H1 (cell line): Measurements from ENCODE around the gene SESN3. TPM values are rescaled to one million over a fixed set of nuclear protein-coding genes. Genes with fewer than 3 reads are reported as not detected.

Experiments used
- CTCF ChIA-PET: fragments of 300-600 bp; sonication (Branson Sonifier 250); formaldehyde crosslinking; loops from one replicate; lab custom pipeline; 2021; ENCODE audit not compliant: partially characterized antibody; lab: Charles Lee
- POLR2A ChIA-PET: fragments of 300-600 bp; sonication (Branson Sonifier 250); formaldehyde crosslinking; loops from one replicate; lab custom pipeline; 2021; ENCODE audit warnings: inconsistent platforms; ENCODE audit not compliant: partially characterized antibody; lab: Charles Lee
- DNase-seq, 2 experiments: peaks; one replicate each; pipeline versions ENCODE4 v3.0.0 to v3.0.0-alpha.2; 2010 to 2022; ENCODE audit warnings: low spot score in 2 of 2, low read depth in 1 of 2, mixed read lengths in 1 of 2
- FAIRE-seq: peaks from 2 replicates; lab custom pipeline; 2011; peaks lifted over from hg19 to GRCh38; lab: Jason Lieb, UNC
- H2AFZ ChIP-seq: 2 replicates; pipeline ENCODE4 v1.8.1; 2012; ENCODE audit warnings: low read length, inconsistent platforms
- H2AK5ac ChIP-seq: 2 replicates; pipeline ENCODE4 v1.6.1; 2013; ENCODE audit warnings: low read depth, low read length
- H2BK120ac ChIP-seq: replicated peaks from 2 replicates; pipeline ENCODE3; 2013; ENCODE audit warnings: low read depth, low read length, inconsistent platforms
- H2BK12ac ChIP-seq: 2 replicates; pipeline ENCODE4 v1.6.1; 2013; ENCODE audit warnings: low read depth, low read length
- H2BK15ac ChIP-seq: 2 replicates; pipeline ENCODE4 v1.6.1; 2013; ENCODE audit warnings: low read length
- H2BK20ac ChIP-seq: 2 replicates; pipeline ENCODE4 v1.6.1; 2013; ENCODE audit warnings: low read length
- H2BK5ac ChIP-seq: 2 replicates; pipeline ENCODE4 v1.6.1; 2013; ENCODE audit warnings: low read depth, low read length
- H3K14ac ChIP-seq: 2 replicates; pipeline ENCODE4 v1.6.1; 2013; ENCODE audit warnings: inconsistent platforms; ENCODE audit not compliant: insufficient read length
- H3K18ac ChIP-seq: 2 replicates; pipeline ENCODE4 v1.6.1; 2013; ENCODE audit warnings: low read length; ENCODE audit errors: extremely low read depth
- H3K23ac ChIP-seq: 2 replicates; pipeline ENCODE4 v1.6.1; 2013; ENCODE audit warnings: inconsistent platforms; ENCODE audit not compliant: insufficient read length
- H3K23me2 ChIP-seq: 2 replicates; pipeline ENCODE4 v1.6.1; 2013; ENCODE audit warnings: low read depth, low read length
- H3K27ac ChIP-seq: 2 replicates; pipeline ENCODE4 v1.6.1; 2011; ENCODE audit warnings: low read depth, low read length, inconsistent platforms
- H3K27me3 ChIP-seq, 4 experiments: replicated peaks in 1 of 4; 1 replicate in 1 of 4; 2 replicates in 3 of 4; pipeline versions ENCODE4 v1.6.1 to v1.8.1; 2011 to 2013; ENCODE audit warnings: low read length in 3 of 4, mild to moderate bottlenecking in 3 of 4, inconsistent platforms in 2 of 4, mixed read lengths in 2 of 4, moderate library complexity in 1 of 4; ENCODE audit not compliant: control insufficient read depth in 3 of 4, insufficient read depth in 3 of 4; ENCODE audit errors: extremely low read depth in 1 of 4
- H3K36me3 ChIP-seq, 4 experiments: 2 replicates each; pipeline versions ENCODE4 v1.6.1 to v1.8.1; 2011 to 2013; ENCODE audit warnings: mild to moderate bottlenecking in 4 of 4, low read length in 3 of 4, moderate library complexity in 2 of 4, control low read depth in 1 of 4, inconsistent platforms in 1 of 4; ENCODE audit not compliant: insufficient read depth in 4 of 4, control insufficient read depth in 2 of 4
- H3K4ac ChIP-seq: replicated peaks from 2 replicates; pipeline ENCODE3; 2013; ENCODE audit warnings: low read length, low read depth, mixed read lengths, inconsistent platforms; ENCODE audit not compliant: insufficient read length
- H3K4me1 ChIP-seq, 4 experiments: replicated peaks in 1 of 4; 1 replicate in 1 of 4; 2 replicates in 3 of 4; pipeline versions ENCODE4 v1.6.1 to v1.8.1; 2011 to 2013; ENCODE audit warnings: low read length in 3 of 4, inconsistent platforms in 2 of 4, mixed read lengths in 1 of 4; ENCODE audit not compliant: insufficient read depth in 4 of 4, control insufficient read depth in 3 of 4
- H3K4me2 ChIP-seq, 2 experiments: 2 replicates each; pipeline versions ENCODE4 v1.6.1 to v1.8.1; 2011 to 2013; ENCODE audit warnings: low read depth in 2 of 2, low read length in 2 of 2, control low read depth in 1 of 2, inconsistent platforms in 1 of 2, mild to moderate bottlenecking in 1 of 2; ENCODE audit not compliant: insufficient read depth in 1 of 2
- H3K4me3 ChIP-seq, 4 experiments: fragments of 200-600, 300-600 bp in 1 of 4; sonication (generic), shearing (Covaris generic), sonication (Bioruptor Twin) in 1 of 4; 2 replicates each; pipeline versions ENCODE4 v1.5.1 to v1.8.1; 2011 to 2016; ENCODE audit warnings: low read length in 4 of 4, low read depth in 3 of 4, control low read depth in 2 of 4, inconsistent platforms in 2 of 4, mild to moderate bottlenecking in 2 of 4, mixed read lengths in 1 of 4, moderate library complexity in 1 of 4; ENCODE audit not compliant: insufficient read depth in 2 of 4; ENCODE audit errors: extremely low read depth in 1 of 4
- H3K56ac ChIP-seq: replicated peaks from 2 replicates; pipeline ENCODE3; 2013; ENCODE audit warnings: low read depth, mild to moderate bottlenecking, mixed read lengths, low read length, inconsistent platforms; ENCODE audit not compliant: insufficient read length
- H3K79me1 ChIP-seq: 2 replicates; pipeline ENCODE4 v1.6.1; 2013; ENCODE audit warnings: low read depth, low read length, control low read depth
- H3K79me2 ChIP-seq, 2 experiments: 2 replicates each; pipeline versions ENCODE4 v1.6.1 to v1.8.1; 2012 to 2013; ENCODE audit warnings: low read length in 2 of 2, mild to moderate bottlenecking in 2 of 2, inconsistent platforms in 1 of 2; ENCODE audit not compliant: insufficient read depth in 2 of 2, control insufficient read depth in 1 of 2
- H3K9ac ChIP-seq, 4 experiments: replicated peaks in 1 of 4; 1 replicate in 1 of 4; 2 replicates in 3 of 4; pipeline versions ENCODE4 v1.6.1 to v1.8.1; 2011 to 2013; ENCODE audit warnings: low read depth in 3 of 4, low read length in 3 of 4, control low read depth in 2 of 4, mild to moderate bottlenecking in 2 of 4, moderate library complexity in 2 of 4, inconsistent platforms in 1 of 4; ENCODE audit errors: extremely low read depth in 1 of 4
- H3K9me3 ChIP-seq, 2 experiments: 2 replicates each; pipeline versions ENCODE4 v1.6.1 to v1.8.1; 2012 to 2013; ENCODE audit warnings: mild to moderate bottlenecking in 2 of 2, moderate library complexity in 2 of 2, control low read depth in 1 of 2, inconsistent platforms in 1 of 2, low read depth in 1 of 2, low read length in 1 of 2, mixed read lengths in 1 of 2; ENCODE audit not compliant: insufficient read depth in 2 of 2
- H4K20me1 ChIP-seq, 2 experiments: replicated peaks in 1 of 2; 2 replicates each; pipeline versions ENCODE3 to v1.8.1; 2011 to 2013; ENCODE audit warnings: inconsistent platforms in 2 of 2, low read length in 2 of 2, mild to moderate bottlenecking in 1 of 2; ENCODE audit not compliant: insufficient read depth in 2 of 2, control insufficient read depth in 1 of 2
- H4K5ac ChIP-seq: 2 replicates; pipeline ENCODE4 v1.6.1; 2013; ENCODE audit warnings: low read length, low read depth, mixed read lengths, inconsistent platforms; ENCODE audit not compliant: insufficient read length
- H4K8ac ChIP-seq: 2 replicates; pipeline ENCODE4 v1.8.0; 2013; ENCODE audit warnings: mild to moderate bottlenecking, moderate library complexity, low read length, inconsistent platforms; ENCODE audit not compliant: insufficient read depth; ENCODE audit errors: extremely low read depth
- H4K91ac ChIP-seq: replicated peaks from 2 replicates; pipeline ENCODE3; 2013; ENCODE audit warnings: low read length, mixed read lengths, inconsistent platforms; ENCODE audit not compliant: insufficient read length
- KDM4A ChIP-seq: IDR thresholded peaks from one replicate; pipeline ENCODE4 v1.7.1; 2012; ENCODE audit warnings: low read depth, mild to moderate bottlenecking, moderate library complexity, low read length, inconsistent platforms; ENCODE audit not compliant: severe bottlenecking
- NRF1 ChIP-seq: IDR thresholded peaks from 2 replicates; pipeline ENCODE4 v1.6.1; 2011; ENCODE audit warnings: mild to moderate bottlenecking, low read depth, low read length, improper control_type of control experiment
- RNF2 ChIP-seq: fragments of 200-900, 300-1000 bp; sonication (generic); IDR thresholded peaks from 2 replicates; pipeline ENCODE4 v1.7.1; 2016; ENCODE audit warnings: borderline replicate concordance, low read depth, mild to moderate bottlenecking, antibody characterized with exemption, low read length; ENCODE audit not compliant: poor library complexity, severe bottlenecking; ENCODE audit errors: missing control alignments
- SUZ12 ChIP-seq: fragments of 200-600 bp; sonication (generic); IDR thresholded peaks from 2 replicates; pipeline ENCODE4 v1.6.1; 2012; ENCODE audit warnings: mild to moderate bottlenecking, inconsistent platforms, low read length, moderate library complexity, mixed read lengths
- TEAD4 ChIP-seq: IDR thresholded peaks from 2 replicates; pipeline ENCODE4 v1.6.1; 2012; ENCODE audit warnings: low read depth, low read length, inconsistent platforms, mixed read lengths
- WGBS, 2 experiments: shearing (Covaris generic) in 1 of 2; methylation state at CpG; one replicate each; pipeline versions ENCODE4 v1.1.6 to v1.1.7; 2013 to 2015; ENCODE audit warnings: low lambda C conversion rate in 2 of 2, mixed read lengths in 2 of 2, inconsistent platforms in 1 of 2, low coverage in 1 of 2, missing lambda C conversion rate in 1 of 2; ENCODE audit not compliant: insufficient replicate concordance in 2 of 2, insufficient coverage in 1 of 2, insufficient read length in 1 of 2; ENCODE audit errors: extremely low coverage in 1 of 2, missing lambda C conversion rate in 1 of 2; 5-methylcytosine and 5-hydroxymethylcytosine counted together
- polyA plus RNA-seq, 7 experiments: library from polyadenylated mRNA; depleted of rRNA in 3 of 7; stranded (reverse) in 5 of 7; unstranded in 2 of 7; fragments of >200 nt in 5 of 7; fragments of 200-250 nt in 2 of 7; gene quantifications; 1 replicate in 5 of 7; 2 replicates in 1 of 7; 4 replicates in 1 of 7; pipeline versions ENCODE4 v1.2.1 to v1.2.3, GENCODE V29; 2011 to 2013; ENCODE audit warnings: missing spikeins in 2 of 7, mixed read lengths in 2 of 7
- total RNA-seq: library from RNA; stranded (reverse); fragmentation: NEBNext Ultra II Directional; extraction: Animal tissue kit (Norgen Biotek cat#: 25700); gene quantifications from 2 replicates; pipeline ENCODE4 v1.2.1, GENCODE V29; 2021
- TF ChIP-seq, protein P1 (sequence below): IDR thresholded peaks from 2 replicates; pipeline ENCODE4 v1.6.1; 2012; ENCODE audit warnings: inconsistent platforms
- TF ChIP-seq, protein P2 (sequence below), 3 experiments: IDR thresholded peaks; 1 replicate in 2 of 3; 2 replicates in 1 of 3; pipeline versions ENCODE4 v1.5.1 to v1.6.1; 2011; ENCODE audit warnings: low read length in 3 of 3, mild to moderate bottlenecking in 3 of 3, inconsistent platforms in 2 of 3, low read depth in 1 of 3, moderate library complexity in 1 of 3; ENCODE audit not compliant: insufficient read depth in 1 of 3; ENCODE audit errors: control extremely low read depth in 1 of 3

Gene SESN3
- total and polyA plus RNA-seq, 2 of the 8 experiments (the other 6 are each of a cell fraction or from before 2014, with no cell fraction given): 10.2 to 31.1 TPM

DNA sequence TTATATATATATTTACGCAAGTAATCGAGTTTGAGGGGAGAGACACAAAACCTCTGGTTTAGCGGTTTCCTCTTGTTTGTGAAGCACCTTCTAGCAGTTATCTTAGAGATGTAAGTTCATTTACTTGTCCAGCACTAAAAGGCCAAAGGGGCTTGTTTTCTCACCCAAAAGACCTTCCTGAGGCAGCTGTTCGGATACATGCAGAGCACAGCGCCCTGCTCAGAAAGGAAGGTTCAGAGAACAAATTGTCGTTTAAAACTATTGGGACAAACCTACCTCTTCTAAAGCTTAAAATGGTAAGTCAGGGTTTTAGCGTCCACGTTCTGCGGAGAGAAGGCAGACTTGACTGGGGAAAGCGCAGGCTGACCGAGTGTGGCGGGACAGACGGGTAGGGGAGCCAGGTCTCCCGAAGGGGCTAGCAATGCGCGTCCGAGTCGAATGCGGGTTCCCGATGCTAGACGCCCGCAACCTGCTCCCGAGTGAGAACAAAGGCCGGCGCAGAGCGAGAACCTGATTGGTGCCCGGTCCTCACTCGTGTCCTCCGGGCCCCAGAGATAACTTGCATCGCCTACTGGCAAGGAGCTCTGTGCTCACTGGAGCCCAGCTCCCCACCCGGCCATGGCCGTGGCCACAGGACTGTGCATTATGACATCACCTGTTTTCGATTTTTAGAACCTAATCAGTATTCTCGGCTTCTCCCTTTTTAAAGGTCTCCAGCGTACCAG lies 1.0 kb upstream of the SESN3 start:
- peak overlapping the region; percentile 46 to 70 (median 56); a peak in 5 of 7 replicates for H3K9ac ChIP-seq
- peak overlapping the region; percentile 18 for H2BK120ac ChIP-seq
- H2AK5ac ChIP-seq: no peak overlapping the region
- peak overlapping the region; percentile 14; the same call in 1 of the 2 replicates for H2AFZ ChIP-seq
- peak overlapping the region; percentile 42 for H3K18ac ChIP-seq
- H3K9me3 ChIP-seq: no peaks in the 10 kb centered on the region
- no peak overlapping the region for H3K14ac ChIP-seq
- CTCF ChIA-PET: interaction anchor here (0.6 to 1.6 kb wide), 14 partner anchors 9 to 128 kb away, joined by 3 to 7 read pairs (median 3); no protein-coding TSS in a partner anchor
- peaks cover 0 to 4% (median 0%) of the 10 kb centered on the region in 4 experiments; a peak in 3 of 7 replicates for H3K27me3 ChIP-seq
- no peak overlapping the region for H2BK5ac ChIP-seq
- peak overlapping the region; percentile 90; the same call in 1 of the 2 replicates for H4K8ac ChIP-seq
- peak overlapping the region; percentile 43 to 97 (median 54) for H3K4me3 ChIP-seq
- H3K23me2 ChIP-seq: peaks cover 12% of the 10 kb centered on the region
- no peaks in the 10 kb centered on the region for H4K20me1 ChIP-seq
- DNase-seq (peak in 1 of 2 experiments; percentile 79), FAIRE-seq (no peak)
- no peaks in the 10 kb centered on the region for H3K36me3 ChIP-seq
- H2BK20ac ChIP-seq: peak overlapping the region; percentile 9
- no peaks in the 10 kb centered on the region for H3K79me1 ChIP-seq
- peak overlapping the region; percentile 56 for H4K91ac ChIP-seq
- H3K4me1 ChIP-seq: peaks cover 0 to 13% (median 4%) of the 10 kb centered on the region in 4 experiments; a peak in 3 of 7 replicates
- POLR2A ChIA-PET: interaction anchor here (0.8 to 1.9 kb wide), 6 partner anchors 8 to 132 kb away, joined by 3 to 8 read pairs (median 4); no protein-coding TSS in a partner anchor
- peak overlapping the region; percentile 23 for H2BK12ac ChIP-seq
- H3K4ac ChIP-seq: peak overlapping the region; percentile 36
- peak overlapping the region; percentile 47 for H3K56ac ChIP-seq
- no peak overlapping the region for H2BK15ac ChIP-seq
- H3K27ac ChIP-seq: peak overlapping the region; percentile 38; the same call in 1 of the 2 replicates
- H4K5ac ChIP-seq: peak overlapping the region; percentile 53
- whole genome bisulfite sequencing, 2 experiments: 3% methylated on average over 35 of the region's 35 CpGs; no CpG with 5 or more reads in 1 of the 2 experiments
- peak overlapping the region; percentile 88 to 93 for H3K4me2 ChIP-seq
- H3K79me2 ChIP-seq: peaks cover 0 to 35% of the 10 kb centered on the region in 2 experiments; a peak in 3 of 4 replicates
- H3K23ac ChIP-seq: no peak overlapping the region
- TF ChIP-seq NRF1 (no peak), RNF2 (no peak), TEAD4 (no peak), KDM4A (peak; percentile 52), SUZ12 (no peak; the same call in 1 of the 2 replicates)
- TF ChIP-seq, protein P1, sequence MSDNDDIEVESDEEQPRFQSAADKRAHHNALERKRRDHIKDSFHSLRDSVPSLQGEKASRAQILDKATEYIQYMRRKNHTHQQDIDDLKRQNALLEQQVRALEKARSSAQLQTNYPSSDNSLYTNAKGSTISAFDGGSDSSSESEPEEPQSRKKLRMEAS: no peak
- TF ChIP-seq, protein P2, sequence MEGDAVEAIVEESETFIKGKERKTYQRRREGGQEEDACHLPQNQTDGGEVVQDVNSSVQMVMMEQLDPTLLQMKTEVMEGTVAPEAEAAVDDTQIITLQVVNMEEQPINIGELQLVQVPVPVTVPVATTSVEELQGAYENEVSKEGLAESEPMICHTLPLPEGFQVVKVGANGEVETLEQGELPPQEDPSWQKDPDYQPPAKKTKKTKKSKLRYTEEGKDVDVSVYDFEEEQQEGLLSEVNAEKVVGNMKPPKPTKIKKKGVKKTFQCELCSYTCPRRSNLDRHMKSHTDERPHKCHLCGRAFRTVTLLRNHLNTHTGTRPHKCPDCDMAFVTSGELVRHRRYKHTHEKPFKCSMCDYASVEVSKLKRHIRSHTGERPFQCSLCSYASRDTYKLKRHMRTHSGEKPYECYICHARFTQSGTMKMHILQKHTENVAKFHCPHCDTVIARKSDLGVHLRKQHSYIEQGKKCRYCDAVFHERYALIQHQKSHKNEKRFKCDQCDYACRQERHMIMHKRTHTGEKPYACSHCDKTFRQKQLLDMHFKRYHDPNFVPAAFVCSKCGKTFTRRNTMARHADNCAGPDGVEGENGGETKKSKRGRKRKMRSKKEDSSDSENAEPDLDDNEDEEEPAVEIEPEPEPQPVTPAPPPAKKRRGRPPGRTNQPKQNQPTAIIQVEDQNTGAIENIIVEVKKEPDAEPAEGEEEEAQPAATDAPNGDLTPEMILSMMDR (IDR thresholded peaks at IDR 0.05; ENCODE audit: control extremely low read depth in 1 of 3, insufficient read depth in 1 of 3, low read depth in 1 of 3, low read length in 3 of 3): no peak
